Measurements from ENCODE around the gene OR1Q1.

- no peak for TF ChIP-seq REST (IDR thresholded peaks at IDR 0.05; ENCODE audit: low read depth)
- no peak for TF ChIP-seq EZH2 (IDR thresholded peaks at IDR 0.05)
- TF ChIP-seq CTCF (IDR thresholded peaks at IDR 0.05 in 2 of 3, conservative IDR thresholded peaks at IDR 0.05 in 1 of 3; ENCODE audit: borderline replicate concordance in 1 of 3, insufficient read depth in 1 of 3, low read depth in 2 of 3, low read length in 2 of 3) = no peak
- no peak for TF ChIP-seq POLR2AphosphoS5 (IDR thresholded peaks at IDR 0.05; ENCODE audit: low read depth, low read length)
- TF ChIP-seq SIN3A (IDR thresholded peaks at IDR 0.05; ENCODE audit: low read depth) = no peak
- TF ChIP-seq CEBPB (IDR thresholded peaks at IDR 0.05; ENCODE audit: low read depth) = no peak
- TF ChIP-seq EGR1 (IDR thresholded peaks at IDR 0.05; ENCODE audit: low read depth) = no peak
Observed at GRCh38 chr9:122606587-122606986, 8.0 kb upstream of the OR1Q1 start.

Measured in HCT116 (cell line).